Small intestine (tissue), 7 donors: ENCODE measurements around the gene SLC13A3. TPM values are rescaled to one million over a fixed set of nuclear protein-coding genes. Genes with fewer than 3 reads are reported as not detected.

Experiments used
- DNase-seq, 2 donors: peaks; one replicate each; pipeline versions ENCODE4 v3.0.0 to v3.0.0-alpha.2; 2013
- FAIRE-seq: peaks from 2 replicates; lab custom pipeline; 2012; peaks lifted over from hg19 to GRCh38; lab: Jason Lieb, UNC
- H3K27ac ChIP-seq, 3 donors: one replicate each; pipeline ENCODE4 v1.5.1; 2013; ENCODE audit warnings: low read length in 2 of 3, mild to moderate bottlenecking in 2 of 3, control low read depth in 1 of 3, inconsistent platforms in 1 of 3, low read depth in 1 of 3, moderate library complexity in 1 of 3
- H3K27me3 ChIP-seq, 3 donors: one replicate each; pipeline ENCODE4 v1.6.1; 2013; ENCODE audit warnings: low read length in 3 of 3, inconsistent platforms in 1 of 3; ENCODE audit not compliant: control insufficient read depth in 3 of 3, insufficient read depth in 3 of 3
- H3K36me3 ChIP-seq, 3 donors: one replicate each; pipeline ENCODE4 v1.6.1; 2013; ENCODE audit warnings: low read length in 3 of 3, inconsistent platforms in 1 of 3, low read depth in 1 of 3, mild to moderate bottlenecking in 1 of 3, moderate library complexity in 1 of 3; ENCODE audit not compliant: control insufficient read depth in 3 of 3, insufficient read depth in 2 of 3
- H3K4me1 ChIP-seq, 3 donors: one replicate each; pipeline ENCODE4 v1.6.1; 2013; ENCODE audit warnings: low read length in 2 of 3, inconsistent platforms in 1 of 3, low read depth in 1 of 3, mild to moderate bottlenecking in 1 of 3, moderate library complexity in 1 of 3; ENCODE audit not compliant: control insufficient read depth in 3 of 3, insufficient read depth in 2 of 3
- H3K4me3 ChIP-seq, 3 donors: one replicate each; pipeline ENCODE4 v1.5.1; 2013; ENCODE audit warnings: low read length in 3 of 3, control low read depth in 1 of 3, inconsistent platforms in 1 of 3, low read depth in 1 of 3, mild to moderate bottlenecking in 1 of 3, moderate library complexity in 1 of 3
- H3K9me3 ChIP-seq, 2 donors: one replicate each; pipeline ENCODE4 v1.6.1; 2013; ENCODE audit warnings: low read depth in 1 of 2, low read length in 1 of 2; ENCODE audit not compliant: control insufficient read depth in 2 of 2, insufficient read depth in 1 of 2
- whole genome bisulfite sequencing, 3 donors: extraction: QIAGEN DNeasy Blood & Tissue Kit; methylation state at CpG; one replicate each; pipeline ENCODE4 v1.1.7; 2013; 5-methylcytosine and 5-hydroxymethylcytosine counted together
- polyA plus RNA-seq, 4 donors: library from polyadenylated mRNA; stranded (reverse) in 3 of 4; unstranded in 1 of 4; fragments of 200-250 nt in 3 of 4; fragments of 120-200 nt in 1 of 4; gene quantifications; one replicate each; pipeline versions ENCODE4 v1.2.1 to v1.2.3, GENCODE V29; 2013
- donor health status: healthy with polysubstance abuse.
- donor health status: control.
- donor health status: control.
- donor health status: Bipolar disorder and iron deficiency.
- donor health status: healthy.

SLC13A3 gene
- polyA plus RNA-seq, 4 donors = 0.39 to 2.9 (median 0.54) TPM; not detected in 1

GRCh38 chr20:46520976-46521579, 130.2 kb downstream of the SLC13A3 start:
- peak; percentile 45 to 76 for DNase-seq
- peaks cover 0 to 13% (median 0%) of the 10 kb centered on the region in 3 donors for H3K4me1 ChIP-seq
- H3K27ac ChIP-seq = no peak overlapping the region
- WGBS, 3 donors = 27 to 41% (median 28%) methylated on average over 4 of the region's 4 CpGs
- no peak for FAIRE-seq
- H3K9me3 ChIP-seq = peaks cover 0 to 5% of the 10 kb centered on the region in 2 donors
- peaks cover 0 to 3% (median 0%) of the 10 kb centered on the region in 3 donors for H3K27me3 ChIP-seq
- no peak overlapping the region for H3K4me3 ChIP-seq
- H3K36me3 ChIP-seq = no peaks in the 10 kb centered on the region

GRCh38 chr20:46520540-46520939, 130.7 kb downstream of the SLC13A3 start:
- no peak for FAIRE-seq
- WGBS, 3 donors = 80 to 90% (median 84%) methylated on average over 4 of the region's 4 CpGs

GRCh38 chr20:46519471-46520068, 131.7 kb downstream of the SLC13A3 start:
- Histone ChIP-seq H3K9me3 (peaks cover 0 to 5% of the 10 kb centered on the region in 2 donors), H3K27ac (no peak overlapping the region), H3K4me1 (peaks cover 0 to 13% (median 0%) of the 10 kb centered on the region in 3 donors), H3K27me3 (peaks cover 0 to 5% (median 0%) of the 10 kb centered on the region in 3 donors), H3K4me3 (no peak overlapping the region), H3K36me3 (no peaks in the 10 kb centered on the region)
- WGBS, 3 donors = 62 to 73% (median 66%) methylated on average over 3 of the region's 3 CpGs
- DNase-seq = no peak
- FAIRE-seq = no peak

More at GRCh38 chr20:46520540-46520939, 130.7 kb downstream of the SLC13A3 start:
- H3K4me3 ChIP-seq = no peak overlapping the region
- no peaks in the 10 kb centered on the region for H3K36me3 ChIP-seq
- H3K4me1 ChIP-seq = peaks cover 0 to 13% (median 0%) of the 10 kb centered on the region in 3 donors
- H3K27ac ChIP-seq = no peak overlapping the region
- DNase-seq = no peak
- peaks cover 0 to 3% (median 0%) of the 10 kb centered on the region in 3 donors for H3K27me3 ChIP-seq
- H3K9me3 ChIP-seq = peaks cover 0 to 5% of the 10 kb centered on the region in 2 donors

GRCh38 chr20:46512943-46513844, 138.1 kb downstream of the SLC13A3 start, which contains the start of gene ZNF334:
Gene ZNF334 (minus strand): TSS chr20:46513559. CDS start chr20:46512102, 1,457 bp downstream.
- Histone ChIP-seq H3K4me3 (peak within 1 kb of the TSS; percentile 49 to 95 (median 68)), H3K9me3 (no peaks in the 10 kb centered on the region), H3K36me3 (no peaks in the 10 kb centered on the region), H3K4me1 (no peaks in the 10 kb centered on the region), H3K27me3 (peaks cover 0 to 2% (median 0%) of the 10 kb centered on the region in 3 donors), H3K27ac (peak within 1 kb of the TSS in 2 of 3 donors; percentile 78 to 88)
- DNase-seq = peak; percentile 35 to 93
- WGBS, 3 donors = 4 to 12% (median 10%) methylated on average over 49 of the region's 49 CpGs
- no peak for FAIRE-seq

GRCh38 chr20:46509523-46509922, 141.7 kb downstream of the SLC13A3 start:
- Histone ChIP-seq H3K4me3 (no peak overlapping the region), H3K27ac (no peak overlapping the region), H3K27me3 (no peaks in the 10 kb centered on the region), H3K36me3 (no peaks in the 10 kb centered on the region), H3K9me3 (peaks cover 0 to 15% of the 10 kb centered on the region in 2 donors), H3K4me1 (no peaks in the 10 kb centered on the region)
- DNase-seq (no peak), FAIRE-seq (no peak)
- 71 to 95% (median 78%) methylated on average over 2 of the region's 2 CpGs for WGBS, 3 donors

Other genes starting within 250 kb of the SLC13A3 start
- gene ELMO2, start 244.8 kb downstream of the SLC13A3 start, polyA plus RNA-seq = 10 to 100 TPM; 13.2 to 29.9 (median 20.6) TPM
- gene ZNF334, start 137.9 kb downstream of the SLC13A3 start, polyA plus RNA-seq = 10 to 100 TPM in 1 of 4 donors, 1 to 10 TPM in 1, under 1 TPM in 2; 0.54 to 32.6 (median 1.7) TPM
- gene OCSTAMP, start 100.8 kb downstream of the SLC13A3 start, polyA plus RNA-seq = under 1 TPM in 1 of 4 donors, not detected in 3; 0.01 TPM
- 10 to 100 TPM in 2 of 4 donors, 1 to 10 TPM in 2; 9.4 to 12.4 (median 10.2) TPM for gene TP53RK, start 38.0 kb upstream of the SLC13A3 start, polyA plus RNA-seq
- 10 to 100 TPM in 1 of 4 donors, 1 to 10 TPM in 2, under 1 TPM in 1; 0.27 to 24.0 (median 2.5) TPM for gene SLC2A10, start 58.2 kb upstream of the SLC13A3 start, polyA plus RNA-seq
- under 1 TPM in 2 of 4 donors, not detected in 2; 0.50 to 0.70 TPM for gene EYA2, start 243.4 kb upstream of the SLC13A3 start, polyA plus RNA-seq